Muscle layer of duodenum (tissue), 2 donors: Measurements from ENCODE around the gene CWC25.

Experiments
- H3K27ac ChIP-seq: one replicate; pipeline ENCODE4 v1.7.0; 2013; ENCODE audit warnings: mild to moderate bottlenecking, low read length
- H3K27me3 ChIP-seq: one replicate; pipeline ENCODE4 v1.7.0; 2013; ENCODE audit warnings: low read depth, mild to moderate bottlenecking, control low read depth, low read length
- H3K36me3 ChIP-seq, 2 donors: one replicate each; pipeline ENCODE4 v1.7.0; 2013; ENCODE audit warnings: low read length in 2 of 2, control low read depth in 1 of 2, mild to moderate bottlenecking in 1 of 2; ENCODE audit not compliant: insufficient read depth in 2 of 2, control insufficient read depth in 1 of 2
- H3K4me1 ChIP-seq, 2 donors: one replicate each; pipeline ENCODE4 v1.7.0; 2013; ENCODE audit warnings: low read length in 2 of 2, mild to moderate bottlenecking in 2 of 2, control low read depth in 1 of 2, moderate library complexity in 1 of 2; ENCODE audit not compliant: insufficient read depth in 2 of 2, control insufficient read depth in 1 of 2
- H3K4me3 ChIP-seq, 2 donors: one replicate each; pipeline ENCODE4 v1.7.0; 2013; ENCODE audit warnings: low read length in 2 of 2, low read depth in 1 of 2, mild to moderate bottlenecking in 1 of 2
- H3K9me3 ChIP-seq, 2 donors: one replicate each; pipeline ENCODE4 v1.7.0; 2013; ENCODE audit warnings: low read length in 2 of 2, control low read depth in 1 of 2, mild to moderate bottlenecking in 1 of 2; ENCODE audit not compliant: control insufficient read depth in 1 of 2
- donor health status: healthy.

The CWC25 gene

DNA sequence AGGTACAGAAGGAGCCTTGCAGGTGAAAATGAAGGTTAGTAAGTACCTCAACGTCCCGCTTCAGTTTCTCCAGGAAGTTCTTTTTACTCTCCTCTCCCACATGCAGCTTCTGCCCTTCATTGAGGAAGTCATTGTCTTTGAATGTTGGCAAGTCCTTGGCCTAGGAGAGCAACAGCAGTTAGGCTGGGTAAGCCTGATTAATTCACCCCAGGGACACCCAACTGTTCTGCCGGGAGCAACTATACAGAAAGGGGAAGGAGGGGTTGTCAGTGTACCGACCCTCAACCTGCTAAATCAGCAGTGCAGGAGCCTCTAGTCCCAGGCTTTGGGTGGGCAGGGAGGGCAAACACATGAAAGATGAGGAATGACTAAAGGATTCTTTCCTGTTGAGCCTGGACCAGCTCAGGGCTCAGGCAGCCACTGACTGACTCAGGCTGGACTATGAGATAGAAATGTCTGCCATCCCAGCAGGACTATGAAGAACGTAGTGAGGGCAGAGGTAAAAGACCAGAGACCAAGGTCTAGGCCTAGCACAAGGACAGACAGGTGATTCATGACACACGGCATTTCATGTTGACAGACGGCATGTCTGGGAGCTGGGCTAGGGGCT lies 47.4 kb downstream of the CWC25 start:
- no peak overlapping the region for H3K27ac ChIP-seq
- H3K4me1 ChIP-seq = no peaks in the 10 kb centered on the region
- H3K36me3 ChIP-seq = peaks cover 71 to 91% of the 10 kb centered on the region in 2 donors
- H3K27me3 ChIP-seq = no peaks in the 10 kb centered on the region
- no peaks in the 10 kb centered on the region for H3K9me3 ChIP-seq
- no peak overlapping the region for H3K4me3 ChIP-seq

DNA sequence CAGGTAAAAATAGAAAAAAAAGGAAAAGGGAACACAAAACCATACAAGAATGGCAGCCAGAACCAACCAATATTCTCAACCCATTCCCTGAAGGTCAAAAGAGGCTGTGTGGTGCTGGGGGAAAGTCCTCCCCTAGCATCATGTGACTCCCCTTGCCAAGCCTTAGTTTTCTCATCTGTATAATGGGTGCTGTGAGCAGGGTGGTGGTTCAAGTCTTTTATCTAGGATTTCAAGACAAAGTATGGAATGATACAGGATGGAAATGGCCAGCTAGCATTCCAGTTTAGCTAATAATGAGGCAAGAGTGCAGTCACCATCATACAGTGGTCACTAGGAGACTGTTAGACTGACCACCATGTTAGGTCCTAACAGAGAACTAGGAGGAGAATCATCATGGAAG lies 51.9 kb downstream of the CWC25 start:
- Histone ChIP-seq H3K4me1 (no peaks in the 10 kb centered on the region), H3K4me3 (no peak overlapping the region), H3K9me3 (no peaks in the 10 kb centered on the region), H3K27ac (no peak overlapping the region), H3K27me3 (no peaks in the 10 kb centered on the region), H3K36me3 (peaks cover 46 to 86% of the 10 kb centered on the region in 2 donors)

DNA sequence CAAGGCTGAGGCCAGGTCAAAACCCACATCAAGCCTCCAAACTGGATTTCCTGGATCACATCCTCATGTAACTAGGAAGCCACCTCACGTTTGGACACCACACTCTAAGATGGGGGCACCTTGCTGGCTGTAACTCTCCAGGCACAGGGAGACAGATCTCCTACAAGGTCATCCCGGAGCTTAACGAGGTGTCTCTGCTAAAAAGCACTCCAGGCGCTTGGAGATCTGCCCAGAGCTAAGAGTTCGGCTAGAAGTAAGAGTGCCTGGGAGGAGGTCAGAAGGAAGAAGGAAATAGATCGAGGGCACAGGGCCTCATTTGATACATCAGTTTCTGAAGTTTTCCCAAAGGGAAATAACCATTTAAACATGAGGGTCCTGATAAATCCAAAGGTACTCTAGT lies 56.7 kb downstream of the CWC25 start:
- H3K4me1 ChIP-seq = no peaks in the 10 kb centered on the region
- no peaks in the 10 kb centered on the region for H3K27me3 ChIP-seq
- no peak overlapping the region for H3K4me3 ChIP-seq
- no peak overlapping the region for H3K27ac ChIP-seq
- H3K9me3 ChIP-seq = no peaks in the 10 kb centered on the region
- peaks cover 53 to 93% of the 10 kb centered on the region in 2 donors for H3K36me3 ChIP-seq

DNA sequence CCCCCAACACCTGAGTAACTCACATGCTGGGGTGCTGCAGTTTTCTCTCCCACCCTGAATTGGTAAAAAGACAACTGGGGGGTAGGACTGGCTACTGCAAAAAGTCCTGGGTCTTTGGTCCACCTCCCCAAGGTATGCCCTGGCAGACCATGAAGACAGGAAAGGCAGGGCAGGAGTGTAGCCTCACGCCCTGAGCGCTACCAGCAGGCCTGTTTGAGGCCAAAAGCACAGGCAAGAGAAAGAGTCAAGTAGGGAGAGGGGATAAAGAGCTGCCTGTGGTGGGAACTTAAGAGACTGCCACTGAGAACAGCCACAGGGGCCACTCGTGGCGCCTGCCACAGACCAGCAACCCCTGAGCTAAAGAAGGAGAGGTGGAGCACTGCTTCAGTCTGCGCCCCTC lies 58.8 kb downstream of the CWC25 start:
- Histone ChIP-seq H3K4me3 (no peak overlapping the region), H3K4me1 (no peaks in the 10 kb centered on the region), H3K9me3 (no peaks in the 10 kb centered on the region), H3K36me3 (peaks cover 65 to 94% of the 10 kb centered on the region in 2 donors), H3K27me3 (no peaks in the 10 kb centered on the region), H3K27ac (no peak overlapping the region)

DNA sequence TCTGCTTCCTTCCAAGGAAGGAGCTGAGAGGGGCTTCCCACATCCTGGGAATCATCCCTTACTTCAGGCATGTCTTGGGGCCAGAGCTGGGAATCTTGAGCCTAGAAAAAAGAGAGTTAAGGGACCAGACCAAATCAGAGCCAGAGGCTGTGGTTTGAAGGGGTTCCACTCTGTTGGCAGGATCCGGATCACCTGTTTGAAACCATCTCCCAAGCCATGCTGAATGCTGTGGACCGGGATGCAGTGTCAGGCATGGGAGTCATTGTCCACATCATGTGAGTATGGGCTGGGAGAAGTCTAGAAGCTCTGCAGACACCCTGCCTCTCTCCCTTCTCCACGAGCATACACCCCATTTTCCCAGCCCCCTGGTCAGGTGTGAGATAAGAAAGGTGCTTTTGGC lies 62.9 kb downstream of the CWC25 start:
- Histone ChIP-seq H3K9me3 (no peaks in the 10 kb centered on the region), H3K27me3 (no peaks in the 10 kb centered on the region), H3K4me1 (no peaks in the 10 kb centered on the region), H3K36me3 (peaks cover 53 to 79% of the 10 kb centered on the region in 2 donors), H3K27ac (no peak overlapping the region), H3K4me3 (no peak overlapping the region)

DNA sequence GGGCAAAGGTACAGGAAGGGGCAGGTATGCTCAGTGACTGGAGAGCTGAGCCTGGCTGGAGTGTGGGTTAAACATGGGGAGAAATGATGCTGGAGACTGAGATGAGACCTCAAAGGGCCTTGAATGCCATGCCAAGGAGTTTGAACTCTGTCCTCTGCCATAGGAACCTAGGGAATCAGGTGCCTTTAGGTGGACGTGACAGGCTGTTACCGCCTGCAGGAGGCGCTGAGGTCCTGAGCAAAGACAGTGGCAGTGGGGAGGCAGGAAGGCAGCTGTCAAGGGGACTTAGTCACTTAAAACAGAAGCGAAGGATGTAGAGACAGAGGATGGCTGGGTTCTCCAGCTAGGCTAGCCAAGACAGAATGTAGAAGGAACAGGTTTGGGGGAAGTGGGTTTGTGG lies 63.5 kb downstream of the CWC25 start:
- Histone ChIP-seq H3K27ac (no peak overlapping the region), H3K27me3 (no peaks in the 10 kb centered on the region), H3K4me3 (no peak overlapping the region), H3K9me3 (no peaks in the 10 kb centered on the region), H3K36me3 (peaks cover 48 to 73% of the 10 kb centered on the region in 2 donors), H3K4me1 (no peaks in the 10 kb centered on the region)

DNA sequence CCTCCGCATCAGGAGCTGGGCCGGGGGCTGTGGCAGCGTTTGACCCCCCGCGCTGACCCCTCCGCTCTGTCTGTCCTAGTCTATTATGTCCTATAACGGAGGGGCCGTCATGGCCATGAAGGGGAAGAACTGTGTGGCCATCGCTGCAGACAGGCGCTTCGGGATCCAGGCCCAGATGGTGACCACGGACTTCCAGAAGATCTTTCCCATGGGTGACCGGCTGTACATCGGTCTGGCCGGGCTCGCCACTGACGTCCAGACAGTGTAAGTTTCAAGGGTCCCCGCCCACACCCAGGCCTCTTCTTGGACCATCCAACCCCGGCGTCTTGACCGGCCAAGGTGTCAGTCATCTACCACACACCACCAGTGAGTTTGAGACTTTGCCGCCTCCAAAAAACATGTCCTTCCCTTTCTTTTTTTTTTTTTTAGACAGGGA lies 72.0 kb downstream of the CWC25 start:
- peaks cover 10% of the 10 kb centered on the region for H3K27me3 ChIP-seq
- peaks cover 8 to 55% of the 10 kb centered on the region in 2 donors for H3K4me1 ChIP-seq
- peak overlapping the region; percentile 98 for H3K27ac ChIP-seq
- H3K36me3 ChIP-seq = peaks cover 10 to 17% of the 10 kb centered on the region in 2 donors
- H3K9me3 ChIP-seq = no peaks in the 10 kb centered on the region
- H3K4me3 ChIP-seq = peak overlapping the region; percentile 95

DNA sequence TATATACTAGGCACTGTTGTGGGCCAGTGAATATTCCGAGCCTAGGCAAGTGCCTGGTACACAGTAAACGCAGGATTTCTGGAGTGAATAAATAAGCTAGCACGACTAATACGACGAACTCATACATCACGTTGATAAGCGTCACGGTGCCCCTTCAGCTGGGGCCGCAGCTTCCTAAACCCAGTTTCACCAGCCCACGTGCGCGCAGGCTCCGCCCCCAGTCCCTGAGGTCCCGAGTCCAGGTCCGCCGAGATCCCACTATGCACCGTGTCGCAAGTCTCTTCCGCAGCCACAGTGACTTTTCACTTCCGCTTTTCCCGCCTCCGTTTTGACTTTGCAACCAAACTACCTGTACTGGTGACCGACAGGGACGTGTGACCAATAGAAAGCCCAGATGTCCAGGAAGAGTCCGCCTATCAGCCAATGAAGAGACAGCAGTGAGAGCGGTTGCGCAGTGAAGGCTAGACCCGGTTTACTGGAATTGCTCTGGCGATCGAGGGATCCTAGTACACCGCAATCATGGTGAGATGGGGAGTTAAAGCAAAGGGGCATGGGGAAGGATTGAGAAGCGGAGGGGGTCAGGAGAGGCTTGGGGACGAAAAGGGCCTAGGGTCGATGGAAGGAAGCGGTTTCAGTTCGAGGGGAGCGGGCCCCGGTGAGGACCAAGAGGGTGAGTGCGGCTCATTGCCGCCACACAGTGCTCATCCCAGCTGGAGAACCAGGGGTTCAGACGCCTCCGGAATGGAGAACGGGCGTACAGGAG lies 72.6 kb downstream of the CWC25 start, which contains the start of gene PSMB3:
Gene PSMB3 (plus strand): TSS at position 434 of the 763 bp plus-strand sequence. CDS start 86 bp downstream, at position 520.
- Histone ChIP-seq H3K9me3 (no peaks in the 10 kb centered on the region), H3K4me1 (peaks cover 8 to 55% of the 10 kb centered on the region in 2 donors), H3K36me3 (peaks cover 10 to 17% of the 10 kb centered on the region in 2 donors), H3K27ac (peak within 1 kb of the TSS; percentile 98), H3K4me3 (peak within 1 kb of the TSS; percentile 95), H3K27me3 (peaks cover 10% of the 10 kb centered on the region)

DNA sequence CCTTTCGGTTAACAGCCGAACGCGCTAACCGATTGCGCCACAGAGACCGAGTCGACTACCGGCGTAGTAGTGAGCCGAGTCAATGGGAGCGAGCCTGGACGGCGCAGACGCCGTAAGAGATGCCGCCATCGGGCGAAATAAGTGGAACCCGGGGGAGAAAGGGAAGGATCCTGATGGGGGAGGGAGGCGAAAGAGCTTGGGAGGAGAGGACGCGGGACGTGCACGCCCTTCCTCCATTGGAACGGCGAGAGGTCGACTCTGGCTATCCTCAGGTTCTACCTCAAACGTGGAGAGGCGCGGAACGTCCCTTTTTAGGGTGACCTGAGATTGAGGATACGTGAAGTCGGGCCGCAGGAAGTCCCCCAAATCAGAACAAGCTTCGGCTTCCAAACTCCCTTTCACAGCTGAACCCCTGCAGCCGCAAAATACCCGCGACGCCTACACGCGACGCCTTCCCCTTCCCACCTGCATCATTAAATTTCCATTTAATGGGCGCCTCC lies 73.3 kb downstream of the CWC25 start:
- Histone ChIP-seq H3K9me3 (no peaks in the 10 kb centered on the region), H3K27me3 (peaks cover 10% of the 10 kb centered on the region), H3K36me3 (peaks cover 10 to 17% of the 10 kb centered on the region in 2 donors), H3K4me1 (peaks cover 8 to 61% of the 10 kb centered on the region in 2 donors), H3K27ac (peak overlapping the region; percentile 98), H3K4me3 (peak overlapping the region; percentile 95)

DNA sequence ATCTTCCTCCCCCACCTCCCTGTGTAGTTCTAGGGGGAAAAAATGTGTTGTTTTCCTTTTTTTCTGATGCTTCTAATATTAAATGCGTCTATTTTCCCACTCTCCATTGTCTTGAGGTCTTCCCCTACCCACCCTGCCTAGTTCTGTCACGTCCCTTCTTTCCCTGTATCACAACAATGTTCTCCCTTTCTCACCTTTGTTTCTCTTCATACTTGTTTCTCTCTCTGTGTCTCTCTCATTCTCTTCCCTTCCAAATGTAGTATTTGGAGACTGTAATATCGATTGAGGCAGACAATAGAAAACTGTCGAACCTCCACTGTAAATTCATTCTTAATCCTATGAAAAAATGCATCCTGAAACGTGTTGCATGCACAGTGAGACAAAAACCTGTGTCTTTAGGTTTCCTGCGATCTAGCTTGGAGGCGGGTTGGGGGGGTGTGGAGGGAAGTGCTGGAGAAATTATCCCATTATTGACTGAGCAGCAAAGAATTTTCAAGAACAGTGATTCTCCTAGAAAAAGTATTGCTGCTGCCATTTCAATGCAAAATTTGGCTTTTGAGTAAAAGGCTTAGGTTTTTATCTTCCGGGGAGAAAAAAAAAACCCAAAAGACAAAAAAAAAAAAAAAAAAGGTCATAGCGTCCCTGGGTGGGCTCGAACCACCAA lies 73.8 kb downstream of the CWC25 start:
- H3K9me3 ChIP-seq = no peaks in the 10 kb centered on the region
- H3K27ac ChIP-seq = peak overlapping the region; percentile 28
- H3K36me3 ChIP-seq = peaks cover 9 to 15% of the 10 kb centered on the region in 2 donors
- peaks cover 8 to 67% of the 10 kb centered on the region in 2 donors for H3K4me1 ChIP-seq
- H3K4me3 ChIP-seq = peak overlapping the region; percentile 95
- peaks cover 10% of the 10 kb centered on the region for H3K27me3 ChIP-seq
